A673 (cell line): ENCODE data around the gene JARID2. TPM values are rescaled to one million over a fixed set of nuclear protein-coding genes. Genes with fewer than 3 reads are reported as not detected.

ENCODE experiments used
- BruUV-seq: library from RNA; stranded (reverse); fragments of 400-500 nt; replicated peaks from 2 replicates; lab custom pipeline; 2021; lab: Mats Ljungman, UMichigan
- CTCF ChIA-PET: fragments of 300-600 bp; sonication (Branson Sonifier 250); formaldehyde crosslinking; loops from one replicate; lab custom pipeline; 2022; ENCODE audit warnings: antibody characterized with exemption; lab: Charles Lee
- POLR2A ChIA-PET: fragments of 300-600 bp; sonication (Branson Sonifier 250); formaldehyde crosslinking; loops from one replicate; lab custom pipeline; 2022; ENCODE audit warnings: antibody characterized with exemption; ENCODE audit not compliant: low non-redundant PET; lab: Charles Lee
- DNase-seq: peaks from one replicate; pipeline ENCODE4 v3.0.0-alpha.2; 2015; ENCODE audit warnings: low spot score
- H3K27ac ChIP-seq: fragments of 200-600 bp; sonication (generic); 2 replicates; pipeline ENCODE4 v1.5.1; 2016; ENCODE audit warnings: mixed run types, low read depth, mild to moderate bottlenecking, mixed read lengths, antibody characterized with exemption, low read length; ENCODE audit not compliant: poor library complexity, severe bottlenecking
- H3K27me3 ChIP-seq: fragments of 200-600 bp; sonication (generic); replicated peaks from 2 replicates; pipeline ENCODE4 v1.6.1; 2017; ENCODE audit warnings: mixed run types, low read depth, mild to moderate bottlenecking, mixed read lengths, antibody characterized with exemption, low read length; ENCODE audit not compliant: insufficient read depth, poor library complexity
- H3K36me3 ChIP-seq: fragments of 200-600 bp; sonication (generic); 2 replicates; pipeline ENCODE4 v1.6.1; 2016; ENCODE audit warnings: mixed run types, mild to moderate bottlenecking, mixed read lengths, antibody characterized with exemption, low read length; ENCODE audit not compliant: insufficient read depth, poor library complexity, severe bottlenecking
- H3K4me1 ChIP-seq: fragments of 200-600 bp; sonication (generic); 2 replicates; pipeline ENCODE4 v1.6.1; 2017; ENCODE audit warnings: mixed run types, mild to moderate bottlenecking, mixed read lengths, antibody characterized with exemption, low read length; ENCODE audit not compliant: insufficient read depth, poor library complexity, severe bottlenecking
- H3K4me3 ChIP-seq: fragments of 200-600 bp; sonication (generic); 2 replicates; pipeline ENCODE4 v1.5.1; 2016; ENCODE audit warnings: low read depth, mixed run types, mild to moderate bottlenecking, mixed read lengths, low read length; ENCODE audit not compliant: poor library complexity, severe bottlenecking
- H3K9me3 ChIP-seq: fragments of 200-600 bp; sonication (generic); 2 replicates; pipeline ENCODE4 v1.6.1; 2016; ENCODE audit warnings: mixed run types, low read depth, mild to moderate bottlenecking, mixed read lengths, antibody characterized with exemption, low read length; ENCODE audit not compliant: poor library complexity, severe bottlenecking
- EZH2 ChIP-seq: fragments of 200-600 bp; sonication (generic); IDR thresholded peaks from 2 replicates; pipeline ENCODE4 v1.6.1; 2017; ENCODE audit warnings: borderline replicate concordance, low read depth, mild to moderate bottlenecking, mixed read lengths, antibody characterized with exemption, low read length; ENCODE audit not compliant: poor library complexity, severe bottlenecking
- intact Hi-C: fragments of 100-400 bp; cut with micrococcal nuclease; formaldehyde crosslinking; loops from one replicate; pipeline ENCODE4 v1.10.0; 2022; ENCODE audit not compliant: unreplicated experiment
- total RNA-seq: library from RNA; stranded (reverse); gene quantifications from 2 replicates; pipeline ENCODE4 v1.2.3, GENCODE V29; 2021
- TF ChIP-seq, protein P1 (sequence below): fragments of 300-800, 200-600 bp; sonication (generic); conservative IDR thresholded peaks from 2 replicates; pipeline ENCODE4 v1.5.1; 2017; ENCODE audit warnings: low read depth, mild to moderate bottlenecking, antibody characterized with exemption, low read length, moderate library complexity, mixed read lengths

The JARID2 gene
- total RNA-seq, 1 experiment from 2014 or later, result 29.4 TPM

DNA sequence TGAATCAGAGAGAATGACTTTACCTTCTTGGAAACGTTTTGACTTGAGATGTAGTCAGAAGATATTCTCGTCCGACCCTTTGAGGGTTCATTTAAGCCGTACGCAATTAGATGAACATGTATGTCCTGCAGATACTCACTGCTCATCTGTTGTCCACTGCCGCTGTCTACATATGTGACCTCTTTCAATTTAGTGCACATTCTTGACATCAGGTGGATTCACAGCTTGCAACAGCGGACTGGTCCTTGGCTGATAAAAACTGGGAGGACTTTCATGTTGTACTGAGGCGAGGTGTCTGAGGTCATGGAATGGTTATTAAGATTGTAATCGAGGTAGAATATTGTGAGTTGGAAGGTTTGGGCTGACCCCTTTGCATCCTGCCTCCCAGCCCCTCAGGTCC is 194.2 kb downstream of the JARID2 start:
- Histone ChIP-seq H3K4me1 (peaks cover 80% of the 10 kb centered on the region), H3K27ac (no peak overlapping the region), H3K4me3 (no peak overlapping the region), H3K27me3 (peaks cover 18% of the 10 kb centered on the region), H3K36me3 (no peaks in the 10 kb centered on the region), H3K9me3 (peaks cover 4% of the 10 kb centered on the region)
- intact Hi-C loops, result no loop called here
- DNase-seq, result no peak
- no peak for TF ChIP-seq EZH2
- TF ChIP-seq, protein P1, sequence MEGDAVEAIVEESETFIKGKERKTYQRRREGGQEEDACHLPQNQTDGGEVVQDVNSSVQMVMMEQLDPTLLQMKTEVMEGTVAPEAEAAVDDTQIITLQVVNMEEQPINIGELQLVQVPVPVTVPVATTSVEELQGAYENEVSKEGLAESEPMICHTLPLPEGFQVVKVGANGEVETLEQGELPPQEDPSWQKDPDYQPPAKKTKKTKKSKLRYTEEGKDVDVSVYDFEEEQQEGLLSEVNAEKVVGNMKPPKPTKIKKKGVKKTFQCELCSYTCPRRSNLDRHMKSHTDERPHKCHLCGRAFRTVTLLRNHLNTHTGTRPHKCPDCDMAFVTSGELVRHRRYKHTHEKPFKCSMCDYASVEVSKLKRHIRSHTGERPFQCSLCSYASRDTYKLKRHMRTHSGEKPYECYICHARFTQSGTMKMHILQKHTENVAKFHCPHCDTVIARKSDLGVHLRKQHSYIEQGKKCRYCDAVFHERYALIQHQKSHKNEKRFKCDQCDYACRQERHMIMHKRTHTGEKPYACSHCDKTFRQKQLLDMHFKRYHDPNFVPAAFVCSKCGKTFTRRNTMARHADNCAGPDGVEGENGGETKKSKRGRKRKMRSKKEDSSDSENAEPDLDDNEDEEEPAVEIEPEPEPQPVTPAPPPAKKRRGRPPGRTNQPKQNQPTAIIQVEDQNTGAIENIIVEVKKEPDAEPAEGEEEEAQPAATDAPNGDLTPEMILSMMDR, result no peak
- no TSS peak for BruUV-seq
- ChIA-PET CTCF (no interaction called here), POLR2A (no interaction called here)

DNA sequence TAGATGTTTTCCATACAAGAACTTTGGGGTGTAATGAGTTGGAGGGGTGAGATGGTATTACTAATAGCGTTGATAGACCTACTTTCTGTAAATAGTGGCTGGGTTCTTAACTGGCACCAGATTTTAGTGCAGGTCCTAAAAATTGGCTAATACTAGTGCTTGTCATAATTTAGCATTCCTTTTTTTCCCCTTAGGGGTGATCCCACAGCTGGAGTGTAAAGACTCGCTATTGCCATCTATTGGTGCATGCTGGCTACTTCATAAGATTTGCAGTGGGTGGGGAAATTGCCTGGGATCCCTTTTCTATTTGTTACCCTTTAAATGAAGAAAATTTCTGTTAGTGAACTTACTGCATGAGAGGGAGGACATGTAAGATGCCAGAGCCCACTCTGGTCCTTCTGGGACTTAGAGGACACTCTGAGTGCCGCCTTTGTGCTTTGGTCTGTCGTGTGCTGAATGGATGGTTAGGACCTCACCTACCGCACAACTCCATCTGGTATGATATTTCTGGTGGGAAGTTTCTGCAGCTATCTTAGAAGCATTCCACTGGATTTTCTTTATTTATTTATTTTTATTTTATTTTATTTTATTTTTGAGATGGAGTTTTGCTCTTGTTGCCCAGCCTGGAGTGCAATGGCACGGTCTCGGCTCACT is 195.5 kb downstream of the JARID2 start:
- H3K4me1 ChIP-seq, result peaks cover 86% of the 10 kb centered on the region
- H3K36me3 ChIP-seq, result no peaks in the 10 kb centered on the region
- TF ChIP-seq, protein P1, result peak; percentile 85
- no peak for TF ChIP-seq EZH2
- H3K27me3 ChIP-seq, result peaks cover 12% of the 10 kb centered on the region
- intact Hi-C loops, result no loop called here
- peak; percentile 85 for DNase-seq
- BruUV-seq, result no TSS peak
- no peak overlapping the region for H3K27ac ChIP-seq
- H3K4me3 ChIP-seq, result no peak overlapping the region
- H3K9me3 ChIP-seq, result no peaks in the 10 kb centered on the region
- ChIA-PET CTCF (no interaction called here), POLR2A (no interaction called here)

DNA sequence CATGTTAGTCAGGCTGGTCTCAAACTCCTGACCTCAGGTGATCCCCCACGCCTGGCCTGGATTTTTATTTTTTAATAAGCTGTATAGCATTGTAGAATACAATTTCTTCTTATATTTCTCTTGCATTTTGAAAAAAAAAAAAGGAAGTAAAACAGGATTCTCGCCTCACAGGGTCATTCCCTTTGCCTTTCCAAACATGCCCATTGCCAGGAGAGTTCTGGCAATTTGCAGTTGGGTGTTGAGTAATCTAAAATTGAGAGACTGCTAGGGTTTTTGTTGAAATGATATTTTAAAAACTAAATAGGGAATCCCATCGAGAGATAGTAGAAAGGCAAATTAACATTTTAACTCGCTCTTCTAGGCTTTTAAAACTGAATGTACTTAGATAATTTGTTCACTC is 196.1 kb downstream of the JARID2 start:
- Histone ChIP-seq H3K4me1 (peaks cover 80% of the 10 kb centered on the region), H3K4me3 (no peak overlapping the region), H3K36me3 (no peaks in the 10 kb centered on the region), H3K9me3 (no peaks in the 10 kb centered on the region), H3K27me3 (peaks cover 6% of the 10 kb centered on the region), H3K27ac (no peak overlapping the region)
- POLR2A ChIA-PET, result no interaction called here
- TF ChIP-seq EZH2, result no peak
- TF ChIP-seq, protein P1, result no peak
- BruUV-seq, result no TSS peak
- no peak for DNase-seq
- intact Hi-C loops, result no loop called here
- CTCF ChIA-PET, result interaction anchor here (0.7 kb wide), 1 partner anchor 257 kb away, joined by 3 read pairs; no protein-coding TSS in a partner anchor
